ENCODE measurements around the gene DYNC2I2. TPM values are rescaled to one million over a fixed set of nuclear protein-coding genes. Genes with fewer than 3 reads are reported as not detected.

The DYNC2I2 gene
- total and polyA plus RNA-seq, 2 of the 4 experiments (the other 2 are of a cell fraction) = 33.7 to 37.1 TPM

DNA sequence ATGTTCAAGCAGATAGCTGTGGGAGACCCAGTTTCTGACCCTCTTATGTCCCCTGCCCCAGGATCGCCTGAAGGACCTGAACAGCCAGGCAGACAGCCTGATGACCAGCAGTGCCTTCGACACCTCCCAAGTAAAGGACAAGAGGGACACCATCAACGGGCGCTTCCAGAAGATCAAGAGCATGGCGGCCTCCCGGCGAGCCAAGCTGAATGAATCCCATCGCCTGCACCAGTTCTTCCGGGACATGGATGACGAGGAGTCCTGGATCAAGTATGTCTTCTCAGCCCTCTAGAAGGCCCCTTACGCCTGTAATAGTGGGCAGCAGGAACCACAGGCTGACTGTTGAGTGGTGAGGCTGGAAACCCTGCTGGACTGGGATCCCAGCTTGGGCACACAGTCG is 41.1 kb downstream of the DYNC2I2 start:
- no TSS peak for BruUV-seq (replicated peaks)
- H3K9ac ChIP-seq (ENCODE audit: low read depth, low read length) = no peak overlapping the region
- no peak overlapping the region for H3K14ac ChIP-seq (replicated peaks; ENCODE audit: low read depth, low read length)
- H4K91ac ChIP-seq (ENCODE audit: insufficient read depth, low read depth, low read length) = no peak overlapping the region
- peaks cover 11 to 12% of the 10 kb centered on the region in 2 experiments; a peak in 2 of 4 replicates for H3K79me1 ChIP-seq (ENCODE audit: low read depth in 1 of 2, low read length in 2 of 2)
- no peaks in the 10 kb centered on the region; the same call in 1 of the 2 replicates for H3K9me1 ChIP-seq (ENCODE audit: insufficient read depth, low read length)
- no peak overlapping the region for H4K5ac ChIP-seq (ENCODE audit: low read depth, low read length)
- dilution Hi-C loops (cut with HindIII; ENCODE audit: low sequenced_read_pairs, unreplicated experiment) = no loop called here
- no peak overlapping the region for H2BK5ac ChIP-seq (ENCODE audit: low read depth, low read length, poor library complexity, severe bottlenecking)
- ATAC-seq (ENCODE audit: low read depth) (no peak), DNase-seq (no peak)
- no peaks in the 10 kb centered on the region for H3K27me3 ChIP-seq (ENCODE audit: control insufficient read depth, insufficient read depth, low read length)
- no peak overlapping the region for H2BK120ac ChIP-seq (ENCODE audit: low read depth, low read length)
- no peak overlapping the region for H3K27ac ChIP-seq (ENCODE audit: insufficient read depth, low read length)
- H3K4me2 ChIP-seq (ENCODE audit: low read depth, low read length) = no peak overlapping the region
- H4K20me1 ChIP-seq (ENCODE audit: insufficient read depth, low read length) = no peaks in the 10 kb centered on the region
- CTCF ChIA-PET = no interaction called here
- no peak overlapping the region for H2BK15ac ChIP-seq (ENCODE audit: low read depth, low read length)
- no peak overlapping the region for H2BK20ac ChIP-seq (ENCODE audit: low read depth, low read length)
- H3K36me3 ChIP-seq (ENCODE audit: control insufficient read depth, insufficient read depth, low read length) = peaks cover 79% of the 10 kb centered on the region
- peak overlapping the region; percentile 48 for H2AK9ac ChIP-seq (replicated peaks; ENCODE audit: low read depth, low read length, poor library complexity)
- intact Hi-C loops (cut with micrococcal nuclease) = no loop called here
- no peaks in the 10 kb centered on the region for H3K4me1 ChIP-seq (ENCODE audit: control insufficient read depth, insufficient read depth, low read length)
- in situ Hi-C loops (cut with MboI; ENCODE audit: low sequenced_read_pairs) = no loop called here
- H3K4ac ChIP-seq (ENCODE audit: low read depth, low read length) = no peak overlapping the region
- H3K4me3 ChIP-seq (ENCODE audit: insufficient read depth, low read depth, low read length) = no peak overlapping the region
- POLR2A ChIA-PET (ENCODE audit: unreplicated experiment) = no interaction called here
- H2AK5ac ChIP-seq (ENCODE audit: low read depth, low read length) = no peak overlapping the region
- WGBS, 2 experiments (ENCODE audit: extremely low coverage in 2 of 2, insufficient read length in 1 of 2) = 94% methylated on average over 3 of the region's 12 CpGs; no CpG with 5 or more reads in 1 of the 2 experiments
- H2AFZ ChIP-seq (replicated peaks; ENCODE audit: low read length, poor library complexity) = no peak overlapping the region
- TF ChIP-seq FOS (IDR thresholded peaks at IDR 0.05; ENCODE audit: low read depth, low read length) (no peak), CHD1 (IDR thresholded peaks at IDR 0.05; ENCODE audit: low read depth, low read length) (no peak), RCOR1 (IDR thresholded peaks at IDR 0.05; ENCODE audit: insufficient replicate concordance, low read length) (no peak), MAFK (IDR thresholded peaks at IDR 0.05; ENCODE audit: low read depth, low read length) (no peak), RAD21 (IDR thresholded peaks at IDR 0.05; ENCODE audit: low read length) (no peak), MAZ (IDR thresholded peaks at IDR 0.05; ENCODE audit: borderline replicate concordance, low read depth, low read length) (no peak), BHLHE40 (IDR thresholded peaks at IDR 0.05; ENCODE audit: low read depth, low read length) (no peak), MXI1 (IDR thresholded peaks at IDR 0.05; ENCODE audit: borderline replicate concordance, low read depth, low read length) (no peak), RFX5 (IDR thresholded peaks at IDR 0.05; ENCODE audit: low read depth, low read length) (no peak), NFE2L2 (IDR thresholded peaks at IDR 0.05; ENCODE audit: low read depth, low read length) (no peak)
- TF ChIP-seq, protein P1, sequence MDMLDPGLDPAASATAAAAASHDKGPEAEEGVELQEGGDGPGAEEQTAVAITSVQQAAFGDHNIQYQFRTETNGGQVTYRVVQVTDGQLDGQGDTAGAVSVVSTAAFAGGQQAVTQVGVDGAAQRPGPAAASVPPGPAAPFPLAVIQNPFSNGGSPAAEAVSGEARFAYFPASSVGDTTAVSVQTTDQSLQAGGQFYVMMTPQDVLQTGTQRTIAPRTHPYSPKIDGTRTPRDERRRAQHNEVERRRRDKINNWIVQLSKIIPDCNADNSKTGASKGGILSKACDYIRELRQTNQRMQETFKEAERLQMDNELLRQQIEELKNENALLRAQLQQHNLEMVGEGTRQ (IDR thresholded peaks at IDR 0.05; ENCODE audit: low read depth, low read length) = no peak
- TF ChIP-seq, protein P2, sequence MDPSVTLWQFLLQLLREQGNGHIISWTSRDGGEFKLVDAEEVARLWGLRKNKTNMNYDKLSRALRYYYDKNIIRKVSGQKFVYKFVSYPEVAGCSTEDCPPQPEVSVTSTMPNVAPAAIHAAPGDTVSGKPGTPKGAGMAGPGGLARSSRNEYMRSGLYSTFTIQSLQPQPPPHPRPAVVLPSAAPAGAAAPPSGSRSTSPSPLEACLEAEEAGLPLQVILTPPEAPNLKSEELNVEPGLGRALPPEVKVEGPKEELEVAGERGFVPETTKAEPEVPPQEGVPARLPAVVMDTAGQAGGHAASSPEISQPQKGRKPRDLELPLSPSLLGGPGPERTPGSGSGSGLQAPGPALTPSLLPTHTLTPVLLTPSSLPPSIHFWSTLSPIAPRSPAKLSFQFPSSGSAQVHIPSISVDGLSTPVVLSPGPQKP (IDR thresholded peaks at IDR 0.05; ENCODE audit: borderline replicate concordance, low read depth, low read length) = no peak
- TF ChIP-seq, protein P3, sequence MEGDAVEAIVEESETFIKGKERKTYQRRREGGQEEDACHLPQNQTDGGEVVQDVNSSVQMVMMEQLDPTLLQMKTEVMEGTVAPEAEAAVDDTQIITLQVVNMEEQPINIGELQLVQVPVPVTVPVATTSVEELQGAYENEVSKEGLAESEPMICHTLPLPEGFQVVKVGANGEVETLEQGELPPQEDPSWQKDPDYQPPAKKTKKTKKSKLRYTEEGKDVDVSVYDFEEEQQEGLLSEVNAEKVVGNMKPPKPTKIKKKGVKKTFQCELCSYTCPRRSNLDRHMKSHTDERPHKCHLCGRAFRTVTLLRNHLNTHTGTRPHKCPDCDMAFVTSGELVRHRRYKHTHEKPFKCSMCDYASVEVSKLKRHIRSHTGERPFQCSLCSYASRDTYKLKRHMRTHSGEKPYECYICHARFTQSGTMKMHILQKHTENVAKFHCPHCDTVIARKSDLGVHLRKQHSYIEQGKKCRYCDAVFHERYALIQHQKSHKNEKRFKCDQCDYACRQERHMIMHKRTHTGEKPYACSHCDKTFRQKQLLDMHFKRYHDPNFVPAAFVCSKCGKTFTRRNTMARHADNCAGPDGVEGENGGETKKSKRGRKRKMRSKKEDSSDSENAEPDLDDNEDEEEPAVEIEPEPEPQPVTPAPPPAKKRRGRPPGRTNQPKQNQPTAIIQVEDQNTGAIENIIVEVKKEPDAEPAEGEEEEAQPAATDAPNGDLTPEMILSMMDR (conservative IDR thresholded peaks at IDR 0.05; ENCODE audit: low read depth, low read length) = no peak
- no peak overlapping the region for H4K8ac ChIP-seq (ENCODE audit: low read depth in 2 of 2, low read length in 2 of 2)
- no peak overlapping the region for H3K56ac ChIP-seq (ENCODE audit: extremely low read depth, insufficient read depth, low read length)
- H3K18ac ChIP-seq (ENCODE audit: low read depth, low read length) = no peak overlapping the region
- no peaks in the 10 kb centered on the region for H3K9me3 ChIP-seq (ENCODE audit: control insufficient read depth, insufficient read depth, low read length)
- H3K23ac ChIP-seq (ENCODE audit: low read depth, low read length) = no peak overlapping the region
